GM12891 (cell line): ENCODE results near the gene MAD1L1.

Experiments
- PAX5 ChIP-seq: IDR thresholded peaks from 2 replicates; pipeline ENCODE4 v1.6.1; 2011; ENCODE audit warnings: low read length, moderate library complexity, mild to moderate bottlenecking; ENCODE audit not compliant: insufficient read depth, severe bottlenecking
- POLR2A ChIP-seq: IDR thresholded peaks from 2 replicates; pipeline ENCODE4 v1.6.1; 2011; ENCODE audit warnings: low read depth, low read length, control low read depth
- POLR2AphosphoS5 ChIP-seq: IDR thresholded peaks from 2 replicates; pipeline ENCODE4 v1.6.1; 2011; ENCODE audit warnings: low read depth, low read length, control low read depth
- SPI1 ChIP-seq: IDR thresholded peaks from 2 replicates; pipeline ENCODE4 v1.6.1; 2011; ENCODE audit warnings: low read depth, low read length, control low read depth
- TAF1 ChIP-seq: IDR thresholded peaks from 2 replicates; pipeline ENCODE4 v1.6.1; 2011; ENCODE audit warnings: low read depth, low read length, control low read depth

- TF ChIP-seq SPI1 (no peak), POLR2A (no peak), TAF1 (no peak), POLR2AphosphoS5 (no peak), PAX5 (no peak)
These were observed 134.7 kb downstream of the MAD1L1 start for GRCh38 chr7:2098056-2098455.
